ENCODE data around the gene SELENOP.

SELENOP gene

DNA sequence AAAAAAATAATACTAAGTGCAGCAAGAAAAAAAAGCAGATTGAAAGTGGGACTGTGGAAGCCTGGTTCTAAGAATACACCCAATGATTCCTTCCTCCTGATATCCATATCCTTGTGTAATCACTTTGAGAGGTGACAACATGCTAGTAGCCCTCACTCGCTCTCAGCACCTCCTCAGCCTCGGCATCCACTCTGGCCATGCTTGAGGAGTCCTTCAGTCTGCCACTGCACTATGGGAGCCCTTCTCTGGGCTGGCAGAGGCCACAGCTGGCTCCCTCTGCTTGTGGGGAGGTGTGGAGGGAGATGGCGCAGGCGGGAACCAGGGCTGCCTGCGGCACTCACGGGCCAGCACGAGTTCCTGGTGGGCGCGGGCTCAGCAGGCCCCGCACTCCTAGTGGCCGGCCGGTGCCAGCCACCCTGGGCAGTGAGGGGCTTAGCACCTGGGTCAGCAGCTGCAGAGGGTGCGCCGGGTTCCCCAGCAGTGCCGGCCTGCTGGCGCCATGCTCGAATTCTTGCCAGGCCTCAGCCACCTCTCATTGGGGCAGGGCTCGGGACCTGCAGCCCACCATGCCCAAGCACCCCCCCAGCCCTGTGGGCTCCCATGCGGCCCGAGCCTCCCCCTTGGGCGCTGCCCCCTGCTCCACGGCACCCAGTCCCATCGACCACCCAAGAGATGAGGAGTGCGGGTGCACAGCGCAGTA, 24.5 kb upstream of the SELENOP start:
- TF ChIP-seq, protein P1, sequence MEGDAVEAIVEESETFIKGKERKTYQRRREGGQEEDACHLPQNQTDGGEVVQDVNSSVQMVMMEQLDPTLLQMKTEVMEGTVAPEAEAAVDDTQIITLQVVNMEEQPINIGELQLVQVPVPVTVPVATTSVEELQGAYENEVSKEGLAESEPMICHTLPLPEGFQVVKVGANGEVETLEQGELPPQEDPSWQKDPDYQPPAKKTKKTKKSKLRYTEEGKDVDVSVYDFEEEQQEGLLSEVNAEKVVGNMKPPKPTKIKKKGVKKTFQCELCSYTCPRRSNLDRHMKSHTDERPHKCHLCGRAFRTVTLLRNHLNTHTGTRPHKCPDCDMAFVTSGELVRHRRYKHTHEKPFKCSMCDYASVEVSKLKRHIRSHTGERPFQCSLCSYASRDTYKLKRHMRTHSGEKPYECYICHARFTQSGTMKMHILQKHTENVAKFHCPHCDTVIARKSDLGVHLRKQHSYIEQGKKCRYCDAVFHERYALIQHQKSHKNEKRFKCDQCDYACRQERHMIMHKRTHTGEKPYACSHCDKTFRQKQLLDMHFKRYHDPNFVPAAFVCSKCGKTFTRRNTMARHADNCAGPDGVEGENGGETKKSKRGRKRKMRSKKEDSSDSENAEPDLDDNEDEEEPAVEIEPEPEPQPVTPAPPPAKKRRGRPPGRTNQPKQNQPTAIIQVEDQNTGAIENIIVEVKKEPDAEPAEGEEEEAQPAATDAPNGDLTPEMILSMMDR (IDR thresholded peaks at IDR 0.05; ENCODE audit: low read depth, low read length, missing control alignments) = no peak
- no peak for DNase-seq

DNA sequence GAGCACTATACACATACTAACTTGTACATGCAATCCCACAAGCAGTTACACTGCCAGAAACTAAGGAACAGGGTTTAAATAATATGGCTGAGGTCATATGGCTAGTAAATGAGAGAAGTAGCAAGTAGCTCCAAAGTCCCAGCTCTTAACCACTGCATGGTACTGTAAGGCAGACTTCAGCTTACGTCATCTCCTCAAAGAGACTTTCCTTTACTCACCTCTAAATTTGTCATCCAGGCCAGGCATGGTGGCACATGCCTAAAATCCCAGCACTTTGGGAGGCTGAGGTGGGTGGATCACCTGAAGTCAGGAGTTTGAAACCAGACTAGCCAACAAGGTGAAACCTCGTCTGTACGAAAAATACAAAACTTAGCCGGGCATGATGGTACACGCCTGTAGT, 20.4 kb upstream of the SELENOP start:
- TF ChIP-seq, protein P1 (IDR thresholded peaks at IDR 0.05; ENCODE audit: low read depth, low read length, missing control alignments) = no peak
- no peak for DNase-seq

More for the DNA sequence above, 24.5 kb upstream of the SELENOP start:
- H3K27me3 ChIP-seq (replicated peaks) = no peaks in the 10 kb centered on the region
- no peaks in the 10 kb centered on the region for H3K36me3 ChIP-seq (replicated peaks)
- H3K27ac ChIP-seq = no peak overlapping the region
- in situ Hi-C loops (cut with HindIII; ENCODE audit: low pct_ligation_motif_present, low sequenced_read_pairs) = no loop called here
- H3K4me3 ChIP-seq (ENCODE audit: low read depth, low read length) = no peak overlapping the region

DNA sequence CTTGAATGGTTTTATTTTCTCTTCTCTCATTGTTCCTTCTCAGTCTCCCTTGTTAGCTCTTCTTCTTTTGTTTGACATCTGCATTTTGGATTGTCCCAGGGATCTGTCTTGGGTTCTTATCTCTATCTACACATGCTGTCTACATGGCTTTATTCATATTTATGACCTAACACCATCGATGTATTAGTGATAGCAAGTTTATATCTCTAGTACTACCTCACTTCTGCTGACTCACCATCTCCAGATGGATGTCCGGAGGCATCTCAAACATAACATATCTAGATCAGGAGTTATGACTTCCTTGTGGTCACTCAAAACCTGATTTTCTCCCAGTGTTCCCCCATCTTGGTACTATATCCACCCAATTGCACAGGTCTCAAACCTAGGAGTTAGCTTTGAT, 19.2 kb upstream of the SELENOP start:
- no peak overlapping the region for H3K27ac ChIP-seq
- in situ Hi-C loops (cut with HindIII; ENCODE audit: low pct_ligation_motif_present, low sequenced_read_pairs) = no loop called here
- DNase-seq = no peak
- no peak overlapping the region for H3K4me3 ChIP-seq (ENCODE audit: low read depth, low read length)
- H3K36me3 ChIP-seq (replicated peaks) = no peaks in the 10 kb centered on the region
- no peaks in the 10 kb centered on the region for H3K27me3 ChIP-seq (replicated peaks)
- TF ChIP-seq, protein P1 (IDR thresholded peaks at IDR 0.05; ENCODE audit: low read depth, low read length, missing control alignments) = no peak

More for the DNA sequence above, 20.4 kb upstream of the SELENOP start:
- Histone ChIP-seq H3K27me3 (replicated peaks) (no peaks in the 10 kb centered on the region), H3K36me3 (replicated peaks) (no peaks in the 10 kb centered on the region), H3K27ac (no peak overlapping the region), H3K4me3 (ENCODE audit: low read depth, low read length) (no peak overlapping the region)
- in situ Hi-C loops (cut with HindIII; ENCODE audit: low pct_ligation_motif_present, low sequenced_read_pairs) = no loop called here

DNA sequence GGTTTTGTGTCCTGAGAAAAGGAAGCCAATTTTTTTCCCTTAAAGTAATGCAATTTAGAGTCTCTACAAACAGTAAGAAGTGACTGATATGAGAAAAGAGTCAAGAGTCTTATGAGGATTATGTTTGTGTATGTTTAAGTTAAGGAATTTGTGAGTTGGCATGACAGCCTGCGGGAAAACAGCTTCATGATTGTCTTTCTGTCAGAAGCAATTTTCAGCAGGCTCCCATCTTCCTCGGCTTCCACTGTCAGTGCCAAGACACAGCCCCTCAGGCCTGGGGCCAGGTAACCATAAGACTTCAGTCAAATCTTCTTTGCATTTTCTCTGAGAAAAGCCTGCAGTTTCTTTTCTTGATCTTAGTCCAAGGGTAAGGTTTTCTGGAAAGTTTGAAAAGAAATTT, 17.0 kb upstream of the SELENOP start:
- H3K27ac ChIP-seq = no peak overlapping the region
- no peak for DNase-seq
- H3K4me3 ChIP-seq (ENCODE audit: low read depth, low read length) = no peak overlapping the region
- TF ChIP-seq, protein P1 (IDR thresholded peaks at IDR 0.05; ENCODE audit: low read depth, low read length, missing control alignments) = no peak
- no peaks in the 10 kb centered on the region for H3K27me3 ChIP-seq (replicated peaks)
- no peaks in the 10 kb centered on the region for H3K36me3 ChIP-seq (replicated peaks)
- in situ Hi-C loops (cut with HindIII; ENCODE audit: low pct_ligation_motif_present, low sequenced_read_pairs) = no loop called here

DNA sequence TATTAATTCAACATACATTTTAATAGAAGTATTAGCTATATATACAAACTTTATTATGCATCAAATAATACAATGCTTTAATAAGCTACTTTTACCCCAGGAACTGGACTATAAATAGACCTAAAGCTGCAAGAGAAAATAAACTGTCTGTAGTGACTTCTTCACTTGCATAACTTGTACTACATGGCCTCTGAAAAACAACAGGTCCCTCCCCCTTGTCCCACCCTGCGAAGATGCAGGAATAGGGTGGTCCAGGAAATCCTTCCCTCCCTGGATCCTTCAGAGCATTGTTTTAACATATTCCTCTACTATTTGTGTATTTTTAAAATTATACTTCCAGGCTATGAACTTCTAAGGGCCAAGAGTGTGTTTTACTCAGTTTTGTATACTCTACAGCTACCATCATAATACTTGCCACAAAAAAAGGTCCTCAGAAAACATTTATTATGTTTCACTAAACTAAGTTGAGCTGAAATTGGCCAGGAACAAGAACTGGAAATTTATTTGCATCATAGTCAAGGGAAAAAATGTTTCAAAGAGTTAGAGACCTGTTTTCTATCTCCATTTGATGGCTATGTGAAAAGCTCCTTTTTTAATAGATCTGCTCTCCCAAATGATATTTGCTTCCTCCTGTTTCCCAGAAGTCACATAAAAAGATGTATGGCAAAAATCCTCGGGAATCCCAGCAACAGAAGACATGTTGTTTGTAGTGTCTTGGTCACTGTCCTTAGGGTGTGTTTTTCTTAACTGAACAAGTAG, 15.2 kb upstream of the SELENOP start:
- TF ChIP-seq, protein P1 (IDR thresholded peaks at IDR 0.05; ENCODE audit: low read depth, low read length, missing control alignments) = no peak
- H3K27ac ChIP-seq = no peak overlapping the region
- no peaks in the 10 kb centered on the region for H3K36me3 ChIP-seq (replicated peaks)
- no peaks in the 10 kb centered on the region for H3K27me3 ChIP-seq (replicated peaks)
- DNase-seq = no peak
- H3K4me3 ChIP-seq (ENCODE audit: low read depth, low read length) = no peak overlapping the region
- in situ Hi-C loops (cut with HindIII; ENCODE audit: low pct_ligation_motif_present, low sequenced_read_pairs) = no loop called here
